Endodermal cell (in vitro differentiated cells): ENCODE results near the gene CPD. TPM values are rescaled to one million over a fixed set of nuclear protein-coding genes. Genes with fewer than 3 reads are reported as not detected.

Experiments used
- DNase-seq: peaks from one replicate; pipeline ENCODE4 v3.0.0-alpha.2; 2017
- H3K27ac ChIP-seq: 2 replicates; pipeline ENCODE4 v1.5.1; 2013; ENCODE audit warnings: mild to moderate bottlenecking, low read depth, low read length, moderate library complexity
- H3K27me3 ChIP-seq: 2 replicates; pipeline ENCODE4 v1.6.1; 2013; ENCODE audit warnings: mild to moderate bottlenecking, low read length, moderate library complexity; ENCODE audit not compliant: insufficient read depth, control insufficient read depth, poor library complexity, severe bottlenecking
- H3K36me3 ChIP-seq: 2 replicates; pipeline ENCODE4 v1.7.0; 2013; ENCODE audit warnings: mild to moderate bottlenecking, low read length, moderate library complexity; ENCODE audit not compliant: control insufficient read depth, insufficient read depth
- H3K4me1 ChIP-seq: one replicate; pipeline ENCODE4 v1.7.0; 2013; ENCODE audit warnings: low read length; ENCODE audit not compliant: control insufficient read depth, insufficient read depth
- H3K4me3 ChIP-seq: 2 replicates; pipeline ENCODE4 v1.5.1; 2013; ENCODE audit warnings: mild to moderate bottlenecking, low read length, moderate library complexity
- H3K9ac ChIP-seq: 2 replicates; pipeline ENCODE4 v1.6.1; 2013; ENCODE audit warnings: mild to moderate bottlenecking, low read length, moderate library complexity; ENCODE audit not compliant: poor library complexity, severe bottlenecking; ENCODE audit errors: extremely low read depth
- H3K9me3 ChIP-seq: 2 replicates; pipeline ENCODE4 v1.6.1; 2013; ENCODE audit warnings: mild to moderate bottlenecking, low read length, moderate library complexity; ENCODE audit not compliant: control insufficient read depth
- H3K27ac Mint-ChIP-seq: 2 replicates; pipeline ENCODE4 v1.8.0; 2020; ENCODE audit warnings: mixed read lengths
- H3K27me3 Mint-ChIP-seq: 2 replicates; pipeline ENCODE4 v1.8.0; 2021; ENCODE audit warnings: mild to moderate bottlenecking, mixed read lengths; ENCODE audit not compliant: insufficient read depth
- H3K36me3 Mint-ChIP-seq: 2 replicates; pipeline ENCODE4 v1.8.0; 2020; ENCODE audit warnings: low read depth, mixed read lengths
- H3K4me1 Mint-ChIP-seq: 2 replicates; pipeline ENCODE4 v1.8.0; 2020; ENCODE audit warnings: mixed read lengths
- H3K4me3 Mint-ChIP-seq: 2 replicates; pipeline ENCODE4 v1.8.0; 2020; ENCODE audit warnings: mild to moderate bottlenecking, moderate library complexity, mixed read lengths
- H3K9me3 Mint-ChIP-seq: 2 replicates; pipeline ENCODE4 v1.8.0; 2020; ENCODE audit warnings: mild to moderate bottlenecking, mixed read lengths
- CTCF ChIP-seq: fragments of 200-600 bp; sonication (generic); conservative IDR thresholded peaks from 2 replicates; pipeline ENCODE4 v1.5.0; 2021; ENCODE audit warnings: antibody characterized with exemption, mild to moderate bottlenecking
- WGBS, 2 experiments: methylation state at CpG; one replicate each; pipeline versions ENCODE4 v1.1.5 to v1.1.7; 2013; ENCODE audit warnings: missing lambda C conversion rate in 2 of 2, mixed read lengths in 1 of 2; ENCODE audit not compliant: insufficient coverage in 1 of 2, insufficient read length in 1 of 2; 5-methylcytosine and 5-hydroxymethylcytosine counted together
- total RNA-seq, 2 donors: library from RNA; stranded (reverse); fragmentation: NEBNext Ultra II Directional in 1 of 2; extraction: Animal tissue kit (Norgen Biotek cat#: 25700) in 1 of 2; gene quantifications; 2 replicates in 1 of 2; 3 replicates in 1 of 2; pipeline ENCODE4 v1.2.1, GENCODE V29; 2021

The CPD gene
- total RNA-seq, 2 donors from 2014 or later: 81.7 to 82.1 TPM

- Mint-ChIP-seq H3K27ac (no peak overlapping the region), H3K4me1 (peaks cover 36% of the 10 kb centered on the region), H3K9me3 (no peaks in the 10 kb centered on the region), H3K36me3 (peaks cover 17% of the 10 kb centered on the region), H3K4me3 (no peak overlapping the region), H3K27me3 (peaks cover 9% of the 10 kb centered on the region)
- Histone ChIP-seq H3K36me3 (peaks cover 27% of the 10 kb centered on the region), H3K4me1 (peaks cover 14% of the 10 kb centered on the region), H3K27me3 (peaks cover 7% of the 10 kb centered on the region), H3K9me3 (no peaks in the 10 kb centered on the region), H3K9ac (no peak overlapping the region), H3K4me3 (peak overlapping the region; percentile 92), H3K27ac (no peak overlapping the region)
- DNase-seq: no peak
- 92 to 100% methylated on average over 1 of the region's 1 CpG for WGBS, 2 experiments
- TF ChIP-seq CTCF: no peak
Observed at GRCh38 chr17:30382345-30382744, 3.6 kb downstream of the CPD start.

- H3K9ac ChIP-seq: no peak overlapping the region
- H3K27ac Mint-ChIP-seq: no peak overlapping the region
- H3K4me3 Mint-ChIP-seq: no peak overlapping the region
- no peak overlapping the region for H3K4me3 ChIP-seq
- peaks cover 14% of the 10 kb centered on the region for H3K4me1 Mint-ChIP-seq
- H3K27me3 Mint-ChIP-seq: no peaks in the 10 kb centered on the region
- no peaks in the 10 kb centered on the region for H3K27me3 ChIP-seq
- H3K9me3 Mint-ChIP-seq: no peaks in the 10 kb centered on the region
- WGBS, 2 experiments: 89 to 96% methylated on average over 22 to 35 of the region's 35 CpGs
- H3K9me3 ChIP-seq: no peaks in the 10 kb centered on the region
- no peak for TF ChIP-seq CTCF
- peaks cover 64% of the 10 kb centered on the region for H3K36me3 ChIP-seq
- DNase-seq: peak; percentile 67
- peaks cover 4% of the 10 kb centered on the region for H3K4me1 ChIP-seq
- H3K36me3 Mint-ChIP-seq: peaks cover 35% of the 10 kb centered on the region
- no peak overlapping the region for H3K27ac ChIP-seq
Observed at GRCh38 chr17:30388321-30389179, 9.8 kb downstream of the CPD start.

GRCh38 chr17:30389756-30390300, 11.1 kb downstream of the CPD start:
- peaks cover 2% of the 10 kb centered on the region for H3K4me1 ChIP-seq
- H3K9me3 ChIP-seq: no peaks in the 10 kb centered on the region
- no peak for DNase-seq
- H3K27ac ChIP-seq: no peak overlapping the region
- no peak overlapping the region for H3K4me3 ChIP-seq
- H3K27me3 ChIP-seq: no peaks in the 10 kb centered on the region
- no peaks in the 10 kb centered on the region for H3K27me3 Mint-ChIP-seq
- peaks cover 34% of the 10 kb centered on the region for H3K36me3 Mint-ChIP-seq
- no peak overlapping the region for H3K4me3 Mint-ChIP-seq
- no peaks in the 10 kb centered on the region for H3K9me3 Mint-ChIP-seq
- no peak overlapping the region for H3K27ac Mint-ChIP-seq
- no peak overlapping the region for H3K9ac ChIP-seq
- no peak for TF ChIP-seq CTCF
- 96% methylated on average over 6 of the region's 6 CpGs for WGBS, 2 experiments
- peaks cover 16% of the 10 kb centered on the region for H3K4me1 Mint-ChIP-seq
- peaks cover 62% of the 10 kb centered on the region for H3K36me3 ChIP-seq
